Karpas-422 (cell line): ENCODE measurements around the gene ADORA3. TPM values are rescaled to one million over a fixed set of nuclear protein-coding genes. Genes with fewer than 3 reads are reported as not detected.

ENCODE experiments used
- DNase-seq: peaks from one replicate; pipeline ENCODE4 v3.0.0-alpha.2; 2015
- H2AFZ ChIP-seq: fragments of 200-600 bp; sonication (generic); 2 replicates; pipeline ENCODE4 v1.6.1; 2014; ENCODE audit warnings: antibody characterized with exemption, low read length, mixed read lengths
- H3K27ac ChIP-seq: fragments of 200-600 bp; sonication (generic); 2 replicates; pipeline ENCODE4 v1.5.1; 2014; ENCODE audit warnings: mild to moderate bottlenecking, low read length, moderate library complexity
- H3K27me3 ChIP-seq: fragments of 200-600 bp; sonication (generic); 2 replicates; pipeline ENCODE4 v1.6.1; 2014; ENCODE audit warnings: low read length, mixed read lengths
- H3K36me3 ChIP-seq: fragments of 200-600 bp; sonication (generic); 2 replicates; pipeline ENCODE4 v1.6.1; 2014; ENCODE audit warnings: low read length, mixed read lengths; ENCODE audit not compliant: insufficient read depth
- H3K4me1 ChIP-seq: fragments of 200-600 bp; sonication (generic); 2 replicates; pipeline ENCODE4 v1.6.1; 2014; ENCODE audit warnings: mild to moderate bottlenecking, low read length, mixed read lengths
- H3K4me2 ChIP-seq: fragments of 200-600 bp; sonication (generic); 2 replicates; pipeline ENCODE4 v1.6.1; 2014; ENCODE audit warnings: low read length, low read depth, mild to moderate bottlenecking; ENCODE audit not compliant: poor library complexity, severe bottlenecking
- H3K4me3 ChIP-seq: fragments of 200-600 bp; sonication (generic); 2 replicates; pipeline ENCODE4 v1.5.1; 2014; ENCODE audit warnings: mild to moderate bottlenecking, antibody characterized with exemption, low read length, mixed read lengths
- H3K79me2 ChIP-seq: fragments of 200-600 bp; sonication (generic); 2 replicates; pipeline ENCODE4 v1.6.1; 2014; ENCODE audit warnings: mild to moderate bottlenecking, low read length, mixed read lengths
- H3K9ac ChIP-seq: fragments of 200-600 bp; sonication (generic); 2 replicates; pipeline ENCODE4 v1.6.0; 2014; ENCODE audit warnings: low read length
- H3K9me2 ChIP-seq: fragments of 200-600 bp; sonication (generic), shearing (Covaris generic); replicated peaks from 2 replicates; pipeline ENCODE4 v1.6.0; 2014; ENCODE audit warnings: mild to moderate bottlenecking, low read length, moderate library complexity; ENCODE audit not compliant: insufficient read depth
- H3K9me3 ChIP-seq: fragments of 300-700, 200-600 bp; sonication (generic); 2 replicates; pipeline ENCODE4 v1.6.1; 2014; ENCODE audit warnings: low read length, mixed read lengths
- H4K20me1 ChIP-seq: fragments of 200-600 bp; sonication (generic); 2 replicates; pipeline ENCODE4 v1.6.1; 2014; ENCODE audit warnings: mild to moderate bottlenecking, antibody characterized with exemption, low read length, low read depth; ENCODE audit not compliant: insufficient read depth
- total RNA-seq: library from RNA; depleted of rRNA; stranded (reverse); fragments of >200 nt; shearing (Covaris generic); gene quantifications from 2 replicates; pipeline ENCODE4 v1.2.3, GENCODE V29; 2014; ENCODE audit warnings: low replicate concordance

ADORA3 gene
- total RNA-seq, 1 experiment from 2014 or later = not detected

GRCh38 chr1:111512931-111513330 is 9.5 kb upstream of the ADORA3 start:
- no peaks in the 10 kb centered on the region for H3K9me3 ChIP-seq
- no peaks in the 10 kb centered on the region for H3K36me3 ChIP-seq
- no peaks in the 10 kb centered on the region for H3K79me2 ChIP-seq
- no peak overlapping the region for H3K9ac ChIP-seq
- no peak overlapping the region for H3K4me3 ChIP-seq
- peaks cover 48% of the 10 kb centered on the region for H3K4me1 ChIP-seq
- no peaks in the 10 kb centered on the region for H3K9me2 ChIP-seq
- H3K4me2 ChIP-seq = no peak overlapping the region
- no peak overlapping the region for H2AFZ ChIP-seq
- no peak overlapping the region for H3K27ac ChIP-seq
- no peaks in the 10 kb centered on the region for H4K20me1 ChIP-seq
- H3K27me3 ChIP-seq = no peaks in the 10 kb centered on the region
- DNase-seq = no peak

GRCh38 chr1:111512132-111512889 is 8.9 kb upstream of the ADORA3 start:
- no peak overlapping the region for H2AFZ ChIP-seq
- no peaks in the 10 kb centered on the region for H3K27me3 ChIP-seq
- no peak overlapping the region for H3K27ac ChIP-seq
- no peaks in the 10 kb centered on the region for H3K9me3 ChIP-seq
- no peaks in the 10 kb centered on the region for H3K36me3 ChIP-seq
- H3K4me3 ChIP-seq = no peak overlapping the region
- no peaks in the 10 kb centered on the region for H3K9me2 ChIP-seq
- peaks cover 54% of the 10 kb centered on the region for H3K4me1 ChIP-seq
- H4K20me1 ChIP-seq = no peaks in the 10 kb centered on the region
- no peak for DNase-seq
- H3K9ac ChIP-seq = no peak overlapping the region
- no peak overlapping the region for H3K4me2 ChIP-seq
- H3K79me2 ChIP-seq = no peaks in the 10 kb centered on the region

DNA sequence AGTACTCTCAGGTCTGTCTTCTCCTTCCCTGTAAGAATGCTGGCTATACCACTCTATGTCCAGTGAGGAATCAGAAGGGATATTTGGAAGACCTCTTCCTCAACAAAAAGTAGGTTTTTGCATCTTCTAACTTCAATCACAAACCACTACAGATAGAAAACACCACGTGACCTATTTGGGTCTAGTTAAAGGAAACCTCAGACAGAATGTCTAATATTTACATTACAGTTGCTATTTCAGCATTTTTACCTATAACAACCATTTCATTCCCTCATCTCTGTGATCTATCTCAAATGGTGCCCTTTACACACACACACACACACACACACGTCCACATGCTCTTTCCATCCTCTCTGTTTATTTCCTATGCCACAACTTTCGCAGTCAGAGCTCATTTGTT is 7.9 kb upstream of the ADORA3 start:
- H3K4me3 ChIP-seq = no peak overlapping the region
- H3K9ac ChIP-seq = no peak overlapping the region
- no peaks in the 10 kb centered on the region for H3K36me3 ChIP-seq
- H3K4me2 ChIP-seq = no peak overlapping the region
- H3K27me3 ChIP-seq = no peaks in the 10 kb centered on the region
- H2AFZ ChIP-seq = peak overlapping the region; percentile 29; the same call in 1 of the 2 replicates
- peaks cover 60% of the 10 kb centered on the region for H3K4me1 ChIP-seq
- H3K79me2 ChIP-seq = no peaks in the 10 kb centered on the region
- no peaks in the 10 kb centered on the region for H3K9me2 ChIP-seq
- no peaks in the 10 kb centered on the region for H4K20me1 ChIP-seq
- H3K9me3 ChIP-seq = no peaks in the 10 kb centered on the region
- no peak overlapping the region for H3K27ac ChIP-seq
- no peak for DNase-seq

DNA sequence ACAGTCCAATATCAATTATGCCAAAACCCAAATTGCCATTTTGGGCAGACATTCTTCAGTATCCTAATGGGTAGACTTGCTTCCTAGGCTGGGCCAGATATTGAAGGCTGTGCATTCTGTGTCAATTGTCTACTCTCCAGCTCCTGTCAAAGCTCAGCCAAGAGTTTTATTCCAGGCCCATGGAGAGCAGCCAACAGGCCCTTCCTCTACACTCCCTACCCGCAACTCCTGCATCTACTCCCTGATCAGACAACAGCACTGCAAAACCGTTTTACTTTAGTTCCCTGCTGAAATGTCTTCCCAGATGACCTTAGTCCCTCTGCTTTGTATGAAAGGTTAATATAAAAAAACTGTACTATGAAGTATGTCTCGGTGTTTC is 6.6 kb upstream of the ADORA3 start:
- H4K20me1 ChIP-seq = no peaks in the 10 kb centered on the region
- H3K9me3 ChIP-seq = no peaks in the 10 kb centered on the region
- no peak for DNase-seq
- H3K4me3 ChIP-seq = no peak overlapping the region
- H3K27ac ChIP-seq = no peak overlapping the region
- no peak overlapping the region for H2AFZ ChIP-seq
- no peaks in the 10 kb centered on the region for H3K79me2 ChIP-seq
- no peaks in the 10 kb centered on the region for H3K9me2 ChIP-seq
- H3K36me3 ChIP-seq = no peaks in the 10 kb centered on the region
- H3K27me3 ChIP-seq = no peaks in the 10 kb centered on the region
- H3K4me1 ChIP-seq = peaks cover 60% of the 10 kb centered on the region
- peak overlapping the region; percentile 40 for H3K4me2 ChIP-seq
- H3K9ac ChIP-seq = no peak overlapping the region

DNA sequence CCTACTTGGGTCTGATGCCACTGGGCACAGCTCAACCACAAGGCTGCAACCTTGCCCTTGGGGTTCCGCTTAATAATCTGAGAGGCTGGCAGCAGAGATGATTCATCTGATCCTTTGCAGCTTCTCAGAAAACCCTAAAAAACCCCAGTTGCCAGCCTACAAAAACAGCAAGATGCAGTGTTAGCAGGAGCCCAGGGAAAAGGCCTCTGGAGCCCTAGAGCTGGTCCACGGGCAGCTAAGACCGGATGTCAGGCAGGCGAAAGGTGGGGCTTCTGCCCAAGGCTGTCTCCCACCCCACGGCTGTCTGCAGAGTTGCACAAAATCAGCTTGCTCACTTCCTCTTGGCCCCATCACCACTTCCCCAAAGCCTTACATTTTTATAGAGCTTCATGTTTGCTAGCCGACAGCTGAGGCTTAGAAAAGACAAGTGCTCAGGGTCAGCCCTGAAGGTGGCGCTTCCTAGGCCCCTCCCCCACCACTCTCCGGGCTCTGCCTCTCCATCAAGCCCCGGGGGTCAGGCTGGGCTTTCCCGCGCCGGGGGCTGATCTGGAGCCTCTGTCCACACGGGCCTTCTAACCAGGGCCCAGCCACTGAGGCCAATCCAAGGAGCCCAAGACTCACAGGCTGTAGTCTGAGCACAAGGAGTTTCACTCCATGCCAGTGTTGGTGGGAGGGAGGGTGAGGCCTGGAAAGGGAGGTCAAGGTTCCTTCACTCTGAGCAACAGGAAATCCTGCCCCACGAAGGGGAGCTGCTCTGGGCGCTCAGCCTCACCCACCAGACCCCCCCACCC is 4.2 kb upstream of the ADORA3 start:
- Histone ChIP-seq H3K27me3 (no peaks in the 10 kb centered on the region), H3K4me2 (peak overlapping the region; percentile 78), H3K9ac (peak overlapping the region; percentile 82), H3K4me1 (peaks cover 77% of the 10 kb centered on the region), H3K9me2 (no peaks in the 10 kb centered on the region), H3K27ac (peak overlapping the region; percentile 98), H2AFZ (0 out of 2 replicates have a peak overlapping the region, but pooled peaks have one; percentile 49), H3K79me2 (no peaks in the 10 kb centered on the region), H3K4me3 (peak overlapping the region; percentile 65), H3K9me3 (no peaks in the 10 kb centered on the region), H3K36me3 (no peaks in the 10 kb centered on the region), H4K20me1 (no peaks in the 10 kb centered on the region)
- peak; percentile 97 for DNase-seq

DNA sequence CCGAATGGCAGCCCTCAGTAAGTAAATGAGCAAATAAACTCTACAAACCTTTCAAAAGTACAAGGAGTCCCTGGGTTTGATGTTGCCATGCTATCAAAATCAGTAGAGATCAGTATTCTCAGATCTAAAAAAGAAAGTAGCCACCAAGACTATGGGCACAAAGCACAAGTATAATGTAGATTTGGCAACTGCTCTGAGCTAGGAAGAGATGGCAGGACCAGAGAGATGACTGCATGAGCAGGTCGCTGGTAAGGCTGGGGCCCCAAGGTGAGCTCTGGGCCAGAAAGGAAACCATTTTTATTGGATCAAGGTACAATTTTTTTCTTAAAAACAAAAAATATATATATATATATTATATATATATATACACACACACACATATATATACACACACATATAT is 3.1 kb upstream of the ADORA3 start:
- peak; percentile 74 for DNase-seq
- H3K9me3 ChIP-seq = no peaks in the 10 kb centered on the region
- no peaks in the 10 kb centered on the region for H3K36me3 ChIP-seq
- peak overlapping the region; percentile 64 for H3K9ac ChIP-seq
- H3K9me2 ChIP-seq = no peaks in the 10 kb centered on the region
- H3K27me3 ChIP-seq = no peaks in the 10 kb centered on the region
- peaks cover 77% of the 10 kb centered on the region for H3K4me1 ChIP-seq
- peak overlapping the region; percentile 85; the same call in 1 of the 2 replicates for H2AFZ ChIP-seq
- no peaks in the 10 kb centered on the region for H3K79me2 ChIP-seq
- H4K20me1 ChIP-seq = no peaks in the 10 kb centered on the region
- peak overlapping the region; percentile 98 for H3K27ac ChIP-seq
- H3K4me3 ChIP-seq = peak overlapping the region; percentile 34; the same call in 1 of the 2 replicates
- H3K4me2 ChIP-seq = peak overlapping the region; percentile 78

GRCh38 chr1:111505641-111506119 is 2.2 kb upstream of the ADORA3 start:
- no peaks in the 10 kb centered on the region for H4K20me1 ChIP-seq
- peak overlapping the region; percentile 58 for H3K4me2 ChIP-seq
- peak overlapping the region; percentile 64 for H3K9ac ChIP-seq
- peak overlapping the region; percentile 85 for H2AFZ ChIP-seq
- peak overlapping the region; percentile 98 for H3K27ac ChIP-seq
- H3K9me2 ChIP-seq = no peaks in the 10 kb centered on the region
- peak; percentile 94 for DNase-seq
- peaks cover 73% of the 10 kb centered on the region for H3K4me1 ChIP-seq
- no peaks in the 10 kb centered on the region for H3K27me3 ChIP-seq
- no peaks in the 10 kb centered on the region for H3K36me3 ChIP-seq
- no peaks in the 10 kb centered on the region for H3K9me3 ChIP-seq
- H3K79me2 ChIP-seq = no peaks in the 10 kb centered on the region
- peak overlapping the region; percentile 34; the same call in 1 of the 2 replicates for H3K4me3 ChIP-seq

- H2AFZ ChIP-seq = peak overlapping the region; percentile 73; the same call in 1 of the 2 replicates
- H3K27ac ChIP-seq = no peak overlapping the region
These were observed 664 bp upstream of the ADORA3 start for GRCh38 chr1:111504097-111504496.

More at GRCh38 chr1:111504097-111504496, 664 bp upstream of the ADORA3 start:
- no peaks in the 10 kb centered on the region for H3K9me3 ChIP-seq
- H3K4me2 ChIP-seq = peak overlapping the region; percentile 17
- no peaks in the 10 kb centered on the region for H4K20me1 ChIP-seq
- no peaks in the 10 kb centered on the region for H3K36me3 ChIP-seq
- H3K27me3 ChIP-seq = no peaks in the 10 kb centered on the region
- no peaks in the 10 kb centered on the region for H3K9me2 ChIP-seq
- H3K79me2 ChIP-seq = no peaks in the 10 kb centered on the region
- peak overlapping the region; percentile 4; the same call in 1 of the 2 replicates for H3K9ac ChIP-seq
- H3K4me3 ChIP-seq = no peak overlapping the region
- peaks cover 59% of the 10 kb centered on the region for H3K4me1 ChIP-seq
- DNase-seq = no peak
